ENCODE results near the gene FILIP1L. TPM values are rescaled to one million over a fixed set of nuclear protein-coding genes. Genes with fewer than 3 reads are reported as not detected.

The FILIP1L gene
- total and polyA plus RNA-seq, 2 donors (not counting 1 experiment from before 2014, with no cell fraction given), result 0.32 to 0.48 TPM

Small RNA genes lying within 50 kb of the gene (small RNA-seq; reads per million reads assigned to genes)
- not detected for gene MIR3921 (ENCODE audit: insufficient read length, low read depth, low replicate concordance)

Other genes with a start within 250 kb of the FILIP1L start
- 36.5 and 48.5 TPM in 2 replicates for gene TBC1D23, start 146.5 kb upstream of the FILIP1L start, total RNA-seq
- 7.2 and 14.2 TPM in 2 replicates for gene TBC1D23, start 146.5 kb upstream of the FILIP1L start, polyA plus RNA-seq
- gene NIT2, start 220.3 kb upstream of the FILIP1L start, total RNA-seq, result 34.4 and 36.5 TPM in 2 replicates
- 32.4 and 40.3 TPM in 2 replicates for gene NIT2, start 220.3 kb upstream of the FILIP1L start, polyA plus RNA-seq

Measured in B cell (primary cell).